Measurements from ENCODE around the gene UXS1. TPM values are rescaled to one million over a fixed set of nuclear protein-coding genes. Genes with fewer than 3 reads are reported as not detected.

The UXS1 gene
- total RNA-seq, 4 donors from 2014 or later, result 37.0 to 86.6 (median 62.5) TPM

DNA sequence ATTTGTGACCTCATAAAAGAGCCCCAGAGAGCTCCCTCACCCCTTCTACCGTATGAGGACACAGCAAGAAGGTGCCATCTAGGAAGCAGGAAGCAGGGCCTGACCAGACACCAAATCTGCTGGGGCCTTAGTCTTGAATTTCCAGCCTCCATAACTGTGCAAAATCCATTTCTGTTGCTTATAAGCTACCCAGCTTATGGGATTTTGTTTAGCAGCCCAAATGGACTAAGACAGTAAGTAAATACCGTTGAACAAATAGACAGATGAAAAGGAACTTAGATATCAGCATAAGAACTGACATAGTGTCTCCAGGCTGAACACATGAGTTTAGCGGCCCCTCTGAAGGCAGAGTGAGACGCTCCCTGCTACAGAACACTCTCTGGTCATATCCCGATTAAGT is 130.9 kb downstream of the UXS1 start:
- H3K27ac ChIP-seq, result no peak overlapping the region
- no peaks in the 10 kb centered on the region for H3K9me3 ChIP-seq
- intact Hi-C loops (cut with DNase I; ENCODE audit: low total_unique reads) (no loop called here), in situ Hi-C loops (cut with MboI; ENCODE audit: low pct_ligation_motif_present in 1 of 4, low pct_unique_long_range_greater_than_20kb in 1 of 4, low sequenced_read_pairs in 3 of 4) (no loop called here)
- TF ChIP-seq POLR2A (IDR thresholded peaks at IDR 0.05), result no peak
- no peak for TF ChIP-seq POLR2AphosphoS5 (IDR thresholded peaks at IDR 0.05)
- TF ChIP-seq, protein P1, sequence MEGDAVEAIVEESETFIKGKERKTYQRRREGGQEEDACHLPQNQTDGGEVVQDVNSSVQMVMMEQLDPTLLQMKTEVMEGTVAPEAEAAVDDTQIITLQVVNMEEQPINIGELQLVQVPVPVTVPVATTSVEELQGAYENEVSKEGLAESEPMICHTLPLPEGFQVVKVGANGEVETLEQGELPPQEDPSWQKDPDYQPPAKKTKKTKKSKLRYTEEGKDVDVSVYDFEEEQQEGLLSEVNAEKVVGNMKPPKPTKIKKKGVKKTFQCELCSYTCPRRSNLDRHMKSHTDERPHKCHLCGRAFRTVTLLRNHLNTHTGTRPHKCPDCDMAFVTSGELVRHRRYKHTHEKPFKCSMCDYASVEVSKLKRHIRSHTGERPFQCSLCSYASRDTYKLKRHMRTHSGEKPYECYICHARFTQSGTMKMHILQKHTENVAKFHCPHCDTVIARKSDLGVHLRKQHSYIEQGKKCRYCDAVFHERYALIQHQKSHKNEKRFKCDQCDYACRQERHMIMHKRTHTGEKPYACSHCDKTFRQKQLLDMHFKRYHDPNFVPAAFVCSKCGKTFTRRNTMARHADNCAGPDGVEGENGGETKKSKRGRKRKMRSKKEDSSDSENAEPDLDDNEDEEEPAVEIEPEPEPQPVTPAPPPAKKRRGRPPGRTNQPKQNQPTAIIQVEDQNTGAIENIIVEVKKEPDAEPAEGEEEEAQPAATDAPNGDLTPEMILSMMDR (IDR thresholded peaks at IDR 0.05), result no peak
- no peak for TF ChIP-seq EP300 (IDR thresholded peaks at IDR 0.05; ENCODE audit: low read depth)
- peaks cover 0 to 12% (median 7%) of the 10 kb centered on the region in 4 donors for H3K4me1 ChIP-seq
- peaks cover 37% of the 10 kb centered on the region for H3K27me3 ChIP-seq
- no peak overlapping the region for H3K4me3 ChIP-seq
- WGBS, 2 donors (ENCODE audit: low coverage in 1 of 2), result 80 to 91% methylated on average over 4 to 5 of the region's 5 CpGs
- H3K36me3 ChIP-seq, result no peaks in the 10 kb centered on the region
- no peak for DNase-seq

DNA sequence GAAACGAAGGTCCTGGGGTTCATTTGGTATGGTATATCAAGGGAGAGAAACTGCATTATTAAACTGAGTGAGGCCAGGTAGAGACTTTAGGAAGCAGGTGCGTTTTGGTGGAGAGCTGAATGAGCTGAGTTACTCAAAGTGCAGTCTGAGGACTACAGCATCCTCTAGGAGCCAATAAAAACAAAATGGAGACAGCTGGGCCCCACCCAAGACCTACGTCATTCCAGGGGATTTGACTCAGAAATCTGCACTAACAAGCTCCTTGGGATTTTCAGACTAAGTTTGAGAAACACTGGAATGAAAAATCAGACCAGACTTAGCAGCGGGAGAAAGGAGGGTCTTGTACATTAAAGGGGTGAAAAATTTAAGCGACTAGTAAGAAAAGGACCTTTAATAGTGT is 131.5 kb downstream of the UXS1 start:
- no peaks in the 10 kb centered on the region for H3K36me3 ChIP-seq
- 80 to 84% methylated on average over 3 to 5 of the region's 5 CpGs for WGBS, 2 donors (ENCODE audit: low coverage in 1 of 2)
- intact Hi-C loops (cut with DNase I; ENCODE audit: low total_unique reads) (no loop called here), in situ Hi-C loops (cut with MboI; ENCODE audit: low pct_ligation_motif_present in 1 of 4, low pct_unique_long_range_greater_than_20kb in 1 of 4, low sequenced_read_pairs in 3 of 4) (no loop called here)
- H3K9me3 ChIP-seq, result no peaks in the 10 kb centered on the region
- H3K4me3 ChIP-seq, result no peak overlapping the region
- peaks cover 34% of the 10 kb centered on the region for H3K27me3 ChIP-seq
- peaks cover 0 to 12% (median 7%) of the 10 kb centered on the region in 4 donors for H3K4me1 ChIP-seq
- no peak overlapping the region for H3K27ac ChIP-seq
- TF ChIP-seq, protein P1 (IDR thresholded peaks at IDR 0.05), result no peak
- no peak for TF ChIP-seq POLR2AphosphoS5 (IDR thresholded peaks at IDR 0.05)
- TF ChIP-seq POLR2A (IDR thresholded peaks at IDR 0.05), result no peak
- TF ChIP-seq EP300 (IDR thresholded peaks at IDR 0.05; ENCODE audit: low read depth), result no peak
- DNase-seq, result no peak

DNA sequence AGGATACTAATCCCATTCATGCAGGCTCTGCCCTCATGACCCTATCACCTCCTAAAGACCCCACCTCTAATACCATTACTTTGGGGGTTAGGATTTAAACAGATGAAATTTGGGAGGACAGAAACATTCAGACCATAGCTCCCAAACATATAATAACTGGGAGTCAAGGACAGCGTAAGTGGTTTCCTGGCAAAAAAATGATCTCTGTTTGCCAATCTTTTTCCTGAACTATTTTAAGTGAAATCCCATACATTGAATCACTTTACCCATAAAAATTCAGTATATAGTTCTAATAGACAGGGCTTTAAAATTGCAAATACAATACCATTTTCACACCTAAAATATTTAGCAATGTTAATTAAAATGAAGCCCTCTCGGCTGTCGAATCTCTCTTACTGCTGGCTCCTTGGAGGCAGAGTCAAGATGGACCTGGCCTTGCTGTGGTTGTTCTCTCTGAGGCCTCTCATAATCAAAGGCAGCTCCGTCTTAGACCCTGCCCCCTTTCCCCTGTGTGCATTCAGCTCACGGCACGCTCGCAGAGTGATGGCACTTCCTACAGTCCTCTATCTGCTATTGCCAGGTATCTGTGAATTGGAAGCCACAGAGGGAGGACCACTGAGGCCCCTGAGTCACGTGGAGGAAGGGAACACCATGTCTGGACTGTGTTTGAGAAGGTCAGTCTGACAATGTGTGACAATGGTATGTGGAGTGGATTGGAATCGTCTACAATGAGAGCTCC is 132.3 kb downstream of the UXS1 start:
- Histone ChIP-seq H3K27ac (no peak overlapping the region), H3K4me3 (no peak overlapping the region), H3K27me3 (peaks cover 25% of the 10 kb centered on the region), H3K4me1 (peaks cover 0 to 12% (median 7%) of the 10 kb centered on the region in 4 donors), H3K9me3 (no peaks in the 10 kb centered on the region), H3K36me3 (no peaks in the 10 kb centered on the region)
- no peak for DNase-seq
- 85 to 91% methylated on average over 5 to 9 of the region's 9 CpGs for WGBS, 2 donors (ENCODE audit: low coverage in 1 of 2)
- intact Hi-C loops (cut with DNase I; ENCODE audit: low total_unique reads) (no loop called here), in situ Hi-C loops (cut with MboI; ENCODE audit: low pct_ligation_motif_present in 1 of 4, low pct_unique_long_range_greater_than_20kb in 1 of 4, low sequenced_read_pairs in 3 of 4) (no loop called here)
- TF ChIP-seq POLR2AphosphoS5 (IDR thresholded peaks at IDR 0.05) (no peak), POLR2A (IDR thresholded peaks at IDR 0.05) (no peak), EP300 (IDR thresholded peaks at IDR 0.05; ENCODE audit: low read depth) (no peak)
- TF ChIP-seq, protein P1 (IDR thresholded peaks at IDR 0.05), result no peak

DNA sequence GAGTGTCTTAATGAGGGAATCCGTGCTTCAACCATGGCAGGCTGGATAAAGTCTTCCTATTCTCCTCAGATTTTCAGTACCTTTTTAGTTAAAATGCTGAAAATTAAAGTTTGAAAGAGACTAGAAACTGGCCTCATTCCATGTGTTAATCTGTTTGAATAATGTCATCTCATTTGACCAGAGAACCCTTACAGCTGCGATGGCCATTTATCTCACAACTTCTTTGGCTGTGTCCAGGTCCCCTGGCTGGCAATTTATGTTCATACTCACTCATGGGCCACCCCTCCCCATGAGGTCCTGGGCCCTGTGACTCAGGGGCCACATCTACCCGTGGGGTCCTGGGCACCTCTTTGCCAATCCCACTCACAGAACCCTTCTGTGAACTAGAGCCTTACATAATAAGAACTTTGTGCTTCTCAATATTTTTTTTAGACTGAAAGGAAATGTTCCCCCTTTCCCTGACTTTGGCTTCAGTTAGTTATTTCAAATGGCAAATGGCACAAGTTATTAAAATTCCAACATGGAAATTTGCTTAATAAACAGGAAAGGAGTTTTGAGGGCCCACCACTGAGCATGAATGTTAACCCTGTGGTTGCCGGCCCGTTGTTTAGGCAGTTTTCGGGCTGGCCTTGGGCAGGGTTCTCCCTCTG is 134.6 kb downstream of the UXS1 start:
- Histone ChIP-seq H3K27me3 (peaks cover 3% of the 10 kb centered on the region), H3K36me3 (no peaks in the 10 kb centered on the region), H3K27ac (no peak overlapping the region), H3K4me3 (no peak overlapping the region), H3K9me3 (no peaks in the 10 kb centered on the region), H3K4me1 (no peaks in the 10 kb centered on the region)
- intact Hi-C loops (cut with DNase I; ENCODE audit: low total_unique reads), result no loop called here
- DNase-seq, result no peak
- in situ Hi-C loops (cut with MboI; ENCODE audit: low pct_ligation_motif_present in 1 of 4, low pct_unique_long_range_greater_than_20kb in 1 of 4, low sequenced_read_pairs in 3 of 4), result no loop called here
- 84 to 100% methylated on average over 3 to 6 of the region's 6 CpGs for whole genome bisulfite sequencing, 2 donors (ENCODE audit: low coverage in 1 of 2)
- TF ChIP-seq POLR2A (IDR thresholded peaks at IDR 0.05), result no peak
- TF ChIP-seq EP300 (IDR thresholded peaks at IDR 0.05; ENCODE audit: low read depth), result no peak
- TF ChIP-seq POLR2AphosphoS5 (IDR thresholded peaks at IDR 0.05), result no peak
- TF ChIP-seq, protein P1 (IDR thresholded peaks at IDR 0.05), result no peak

All from transverse colon (tissue), 4 donors.